ENCODE data around the gene ZNF316.

- TF ChIP-seq CTCF (IDR thresholded peaks at IDR 0.05; ENCODE audit: poor library complexity) (no peak), EZH2phosphoT487 (IDR thresholded peaks at IDR 0.05; ENCODE audit: low read depth, severe bottlenecking, unreplicated experiment) (no peak)
Observed at GRCh38 chr7:6607651-6608051, 29.5 kb upstream of the ZNF316 start.
